Mesendoderm (in vitro differentiated cells): ENCODE results near the gene MYPN.

Source experiments
- DNase-seq: peaks from one replicate; pipeline ENCODE4 v3.0.0; 2013
- H2AK5ac ChIP-seq: 2 replicates; pipeline ENCODE4 v1.6.1; 2013; ENCODE audit warnings: low read length, inconsistent platforms
- H2BK120ac ChIP-seq: 2 replicates; pipeline ENCODE4 v1.6.1; 2013; ENCODE audit warnings: low read depth, mild to moderate bottlenecking, low read length, moderate library complexity, mixed read lengths
- H2BK15ac ChIP-seq: replicated peaks from 2 replicates; pipeline ENCODE4 v1.6.1; 2013; ENCODE audit warnings: low read depth, mild to moderate bottlenecking, moderate library complexity
- H2BK5ac ChIP-seq: 2 replicates; pipeline ENCODE4 v1.6.1; 2013; ENCODE audit warnings: low read length, inconsistent platforms
- H3K18ac ChIP-seq: 2 replicates; pipeline ENCODE4 v1.6.1; 2013; ENCODE audit warnings: mild to moderate bottlenecking, low read length, mixed read lengths
- H3K23ac ChIP-seq: one replicate; pipeline ENCODE4 v1.6.1; 2013; ENCODE audit warnings: low read length
- H3K27ac ChIP-seq: 2 replicates; pipeline ENCODE4 v1.5.1; 2013; ENCODE audit warnings: low read depth, mild to moderate bottlenecking, inconsistent platforms, low read length, moderate library complexity
- H3K27me3 ChIP-seq: 2 replicates; pipeline ENCODE4 v1.6.1; 2013; ENCODE audit warnings: low read length, control low read depth, mild to moderate bottlenecking, inconsistent platforms; ENCODE audit not compliant: insufficient read depth, poor library complexity
- H3K36me3 ChIP-seq: 2 replicates; pipeline ENCODE4 v1.6.1; 2013; ENCODE audit warnings: low read length, inconsistent platforms; ENCODE audit not compliant: control insufficient read depth, insufficient read depth
- H3K4ac ChIP-seq: one replicate; pipeline ENCODE4 v1.6.1; 2013; ENCODE audit warnings: low read depth, mild to moderate bottlenecking, low read length, moderate library complexity
- H3K4me1 ChIP-seq: 2 replicates; pipeline ENCODE4 v1.6.1; 2013; ENCODE audit warnings: low read depth, low read length, inconsistent platforms; ENCODE audit not compliant: control insufficient read depth
- H3K4me2 ChIP-seq: 2 replicates; pipeline ENCODE4 v1.6.1; 2013; ENCODE audit warnings: low read length
- H3K4me3 ChIP-seq: 2 replicates; pipeline ENCODE4 v1.5.1; 2013; ENCODE audit warnings: mild to moderate bottlenecking, low read length
- H3K56ac ChIP-seq: one replicate; pipeline ENCODE4 v1.6.1; 2013; ENCODE audit warnings: low read length
- H3K79me1 ChIP-seq: 2 replicates; pipeline ENCODE4 v1.6.1; 2013; ENCODE audit warnings: low read length, inconsistent platforms
- H3K79me2 ChIP-seq: 2 replicates; pipeline ENCODE4 v1.6.1; 2013; ENCODE audit warnings: mild to moderate bottlenecking, low read length; ENCODE audit not compliant: control insufficient read depth, insufficient read depth
- H3K9ac ChIP-seq: 2 replicates; pipeline ENCODE4 v1.6.1; 2013; ENCODE audit warnings: low read length, inconsistent platforms
- H4K5ac ChIP-seq: one replicate; pipeline ENCODE4 v1.6.1; 2013; ENCODE audit warnings: low read length
- H4K8ac ChIP-seq: one replicate; pipeline ENCODE4 v1.6.1; 2013; ENCODE audit warnings: low read depth, mild to moderate bottlenecking, control low read depth, low read length, moderate library complexity
- WGBS: extraction: QIAGEN DNeasy Blood & Tissue Kit; methylation state at CpG from one replicate; pipeline ENCODE4 v1.1.7; 2013; ENCODE audit warnings: low lambda C conversion rate, missing lambda C conversion rate; ENCODE audit not compliant: insufficient coverage; ENCODE audit errors: extremely low coverage; 5-methylcytosine and 5-hydroxymethylcytosine counted together

Gene MYPN

GRCh38 chr10:68223535-68224165, 114.4 kb downstream of the MYPN start:
- Histone ChIP-seq H2AK5ac (no peak overlapping the region), H3K79me2 (no peaks in the 10 kb centered on the region), H2BK120ac (no peak overlapping the region), H3K4me3 (no peak overlapping the region), H2BK5ac (no peak overlapping the region), H3K36me3 (no peaks in the 10 kb centered on the region), H3K23ac (no peak overlapping the region), H3K9ac (no peak overlapping the region), H3K27ac (no peak overlapping the region), H2BK15ac (no peak overlapping the region), H3K79me1 (no peaks in the 10 kb centered on the region), H3K18ac (no peak overlapping the region), H3K4ac (no peak overlapping the region), H3K4me2 (no peak overlapping the region), H4K8ac (no peak overlapping the region), H3K4me1 (no peaks in the 10 kb centered on the region), H3K27me3 (no peaks in the 10 kb centered on the region), H4K5ac (no peak overlapping the region), H3K56ac (no peak overlapping the region)
- peak; percentile 78 for DNase-seq
- no CpG with 5 or more reads among the region's 3 CpGs for WGBS

DNA sequence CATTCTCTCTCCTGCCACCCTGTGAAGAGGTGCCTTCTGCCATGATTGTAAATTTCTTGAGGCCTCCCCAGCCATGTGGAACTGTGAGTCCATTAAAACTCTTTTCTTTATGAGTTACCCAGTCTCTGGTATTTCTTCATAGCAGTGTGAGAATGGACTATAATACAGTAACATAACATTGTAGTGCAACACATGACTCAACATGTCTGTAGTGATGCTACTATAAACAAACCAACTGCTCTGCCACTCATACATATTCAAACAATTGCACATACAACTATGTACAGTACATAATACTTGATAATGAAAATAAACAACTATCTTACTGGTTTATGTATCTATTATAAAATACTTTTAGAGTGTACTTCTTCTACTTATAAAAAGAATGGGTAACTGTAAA, 115.5 kb downstream of the MYPN start:
- Histone ChIP-seq H3K27me3 (no peaks in the 10 kb centered on the region), H4K5ac (no peak overlapping the region), H3K4ac (no peak overlapping the region), H2AK5ac (no peak overlapping the region), H2BK5ac (no peak overlapping the region), H3K27ac (no peak overlapping the region), H3K4me3 (no peak overlapping the region), H3K9ac (no peak overlapping the region), H2BK15ac (no peak overlapping the region), H3K23ac (no peak overlapping the region), H3K36me3 (no peaks in the 10 kb centered on the region), H3K56ac (no peak overlapping the region), H2BK120ac (no peak overlapping the region), H3K79me1 (no peaks in the 10 kb centered on the region), H3K79me2 (no peaks in the 10 kb centered on the region), H3K18ac (no peak overlapping the region), H3K4me1 (no peaks in the 10 kb centered on the region), H3K4me2 (no peak overlapping the region), H4K8ac (no peak overlapping the region)
- DNase-seq: no peak

- no peak overlapping the region for H2BK5ac ChIP-seq
- H3K36me3 ChIP-seq: no peaks in the 10 kb centered on the region
- peaks cover 3% of the 10 kb centered on the region for H3K27me3 ChIP-seq
- no peak overlapping the region for H2AK5ac ChIP-seq
- no peak overlapping the region for H2BK15ac ChIP-seq
- H3K4me3 ChIP-seq: no peak overlapping the region
- no CpG with 5 or more reads among the region's 5 CpGs for WGBS
- no peak for DNase-seq
- H3K79me1 ChIP-seq: no peaks in the 10 kb centered on the region
- H3K9ac ChIP-seq: no peak overlapping the region
- no peak overlapping the region for H3K4me2 ChIP-seq
- no peak overlapping the region for H4K8ac ChIP-seq
- no peak overlapping the region for H4K5ac ChIP-seq
- H3K56ac ChIP-seq: no peak overlapping the region
- no peak overlapping the region for H3K4ac ChIP-seq
- no peak overlapping the region for H3K27ac ChIP-seq
- H3K18ac ChIP-seq: no peak overlapping the region
- no peak overlapping the region for H3K23ac ChIP-seq
- H2BK120ac ChIP-seq: no peak overlapping the region
- H3K4me1 ChIP-seq: no peaks in the 10 kb centered on the region
- no peaks in the 10 kb centered on the region for H3K79me2 ChIP-seq
Observed at GRCh38 chr10:68230268-68230667, 121.0 kb downstream of the MYPN start.

DNA sequence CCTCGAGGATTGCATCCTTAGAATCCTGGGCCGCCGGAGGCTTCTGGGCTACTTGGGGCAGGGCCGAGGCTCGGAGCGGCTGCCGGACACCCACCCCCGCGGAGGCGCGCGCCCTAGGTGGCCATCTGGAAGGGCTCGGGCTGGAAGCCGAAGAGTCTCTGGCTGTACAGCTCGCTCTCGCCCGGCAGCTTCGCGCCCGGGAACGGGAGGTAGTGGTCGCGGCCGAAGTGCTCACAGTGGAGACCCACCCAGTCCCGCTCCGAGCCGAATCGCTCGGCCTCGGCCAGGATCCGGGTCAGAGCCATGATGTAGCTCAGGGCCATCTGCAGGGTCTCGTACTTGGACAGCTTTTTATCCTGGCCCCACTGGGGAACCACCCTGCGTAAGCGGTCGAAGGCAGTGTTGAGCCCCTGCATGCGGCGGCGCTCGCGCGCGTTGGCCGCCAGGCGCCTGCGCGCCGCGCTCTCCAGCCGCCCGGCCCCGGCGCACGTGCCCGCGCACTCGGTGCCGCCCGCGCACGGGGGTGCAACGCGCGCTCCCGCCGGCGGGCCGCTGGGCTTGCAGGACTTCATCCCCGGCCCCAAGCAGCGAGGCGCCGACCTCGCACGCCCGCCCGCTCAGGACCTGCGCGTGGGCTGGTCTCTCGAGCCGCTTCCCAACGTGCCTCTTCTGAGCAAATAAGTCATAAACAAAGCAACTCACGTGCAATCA, 122.0 kb downstream of the MYPN start:
- peak; percentile 85 for DNase-seq
- no CpG with 5 or more reads among the region's 81 CpGs for WGBS

GRCh38 chr10:68231817-68232251, 122.5 kb downstream of the MYPN start, which contains the start of gene ATOH7:
TSS of gene ATOH7 (minus strand) at chr10:68232113. CDS start at chr10:68231677, 436 bp downstream.
- Histone ChIP-seq H3K27me3 (peaks cover 3% of the 10 kb centered on the region), H3K79me2 (no peaks in the 10 kb centered on the region), H2BK15ac (no peak within 1 kb of the TSS), H3K4me2 (peak within 1 kb of the TSS; percentile 98), H3K4me1 (no peaks in the 10 kb centered on the region), H3K27ac (no peak within 1 kb of the TSS), H3K9ac (peak within 1 kb of the TSS; percentile 78), H2AK5ac (no peak within 1 kb of the TSS), H2BK120ac (no peak within 1 kb of the TSS), H2BK5ac (no peak within 1 kb of the TSS), H3K4ac (no peak within 1 kb of the TSS), H3K4me3 (peak within 1 kb of the TSS; percentile 50), H3K56ac (peak within 1 kb of the TSS; percentile 94), H4K8ac (no peak within 1 kb of the TSS), H3K79me1 (no peaks in the 10 kb centered on the region), H4K5ac (no peak within 1 kb of the TSS), H3K23ac (no peak within 1 kb of the TSS), H3K18ac (peak within 1 kb of the TSS; percentile 8), H3K36me3 (no peaks in the 10 kb centered on the region)
- no CpG with 5 or more reads among the region's 13 CpGs for WGBS
- DNase-seq: peak; percentile 53

More for the DNA sequence above, 122.0 kb downstream of the MYPN start:
- no peak overlapping the region for H3K27ac ChIP-seq
- H4K8ac ChIP-seq: no peak overlapping the region
- H3K4ac ChIP-seq: no peak overlapping the region
- H3K36me3 ChIP-seq: no peaks in the 10 kb centered on the region
- H2BK5ac ChIP-seq: no peak overlapping the region
- H4K5ac ChIP-seq: no peak overlapping the region
- peak overlapping the region; percentile 8 for H3K18ac ChIP-seq
- no peak overlapping the region for H3K23ac ChIP-seq
- no peaks in the 10 kb centered on the region for H3K4me1 ChIP-seq
- H3K27me3 ChIP-seq: peaks cover 3% of the 10 kb centered on the region
- H2BK15ac ChIP-seq: no peak overlapping the region
- peak overlapping the region; percentile 78 for H3K9ac ChIP-seq
- H3K4me3 ChIP-seq: peak overlapping the region; percentile 50
- no peak overlapping the region for H2BK120ac ChIP-seq
- no peaks in the 10 kb centered on the region for H3K79me1 ChIP-seq
- H3K79me2 ChIP-seq: no peaks in the 10 kb centered on the region
- H3K56ac ChIP-seq: peak overlapping the region; percentile 94
- H2AK5ac ChIP-seq: no peak overlapping the region
- H3K4me2 ChIP-seq: peak overlapping the region; percentile 98
